Lung (tissue), 12 donors: ENCODE measurements around the gene RBM33. TPM values are rescaled to one million over a fixed set of nuclear protein-coding genes. Genes with fewer than 3 reads are reported as not detected.

Experiments used
- ATAC-seq: fragments of 200-7000 bp; cut with Tn5 transposase; one replicate; pipeline ENCODE4 v1.9.1; 2020; ENCODE audit warnings: moderate number of reproducible peaks; ENCODE audit not compliant: insufficient read depth, low FRiP score
- DNase-seq, 3 donors: peaks; one replicate each; pipeline ENCODE4 v3.0.0-alpha.2; 2013 to 2017
- H3K27ac ChIP-seq, 2 donors: one replicate each; pipeline ENCODE4 v1.5.1; 2013; ENCODE audit warnings: mild to moderate bottlenecking in 2 of 2, moderate library complexity in 2 of 2, control low read depth in 1 of 2, inconsistent platforms in 1 of 2, low read depth in 1 of 2, low read length in 1 of 2
- H3K27me3 ChIP-seq, 3 donors: one replicate each; pipeline ENCODE4 v1.5.1; 2013; ENCODE audit warnings: low read length in 2 of 3; ENCODE audit not compliant: control insufficient read depth in 3 of 3, insufficient read depth in 3 of 3
- H3K36me3 ChIP-seq, 4 donors: one replicate each; pipeline ENCODE4 v1.5.1; 2013; ENCODE audit warnings: low read length in 4 of 4, mild to moderate bottlenecking in 1 of 4, moderate library complexity in 1 of 4; ENCODE audit not compliant: control insufficient read depth in 4 of 4, insufficient read depth in 4 of 4
- H3K4me1 ChIP-seq, 5 donors: one replicate each; pipeline ENCODE4 v1.5.1; 2013; ENCODE audit warnings: low read length in 5 of 5, mild to moderate bottlenecking in 2 of 5, moderate library complexity in 1 of 5; ENCODE audit not compliant: control insufficient read depth in 5 of 5, insufficient read depth in 5 of 5
- H3K4me3 ChIP-seq: one replicate; pipeline ENCODE4 v1.5.1; 2013; ENCODE audit warnings: mild to moderate bottlenecking, control low read depth, moderate library complexity
- H3K9ac ChIP-seq, 2 donors: one replicate each; pipeline ENCODE4 v1.5.1; 2013; ENCODE audit warnings: low read length in 2 of 2, control low read depth in 1 of 2; ENCODE audit not compliant: insufficient read depth in 1 of 2
- H3K9me3 ChIP-seq, 4 donors: one replicate each; pipeline ENCODE4 v1.5.1; 2013; ENCODE audit warnings: low read length in 3 of 4, mild to moderate bottlenecking in 1 of 4, moderate library complexity in 1 of 4; ENCODE audit not compliant: control insufficient read depth in 4 of 4, insufficient read depth in 3 of 4
- WGBS, 2 donors: extraction: QIAGEN DNeasy Blood & Tissue Kit; methylation state at CpG; one replicate each; pipeline ENCODE4 v1.1.7; 2013; 5-methylcytosine and 5-hydroxymethylcytosine counted together
- polyA plus RNA-seq, 2 donors: library from polyadenylated mRNA; stranded (reverse); fragments of 200-250 nt; gene quantifications; one replicate each; pipeline ENCODE4 v1.2.1, GENCODE V29; 2013
- total RNA-seq, 2 donors: library from RNA; depleted of rRNA in 1 of 2; stranded (reverse); fragments of >200 nt in 1 of 2; gene quantifications; one replicate each; pipeline ENCODE4 v1.2.1, GENCODE V29; 2014 to 2021
- TF ChIP-seq, protein P1 (sequence below): IDR thresholded peaks from 2 replicates; pipeline ENCODE4 v1.5.1; 2012; ENCODE audit warnings: mild to moderate bottlenecking; ENCODE audit errors: control extremely low read depth, extremely low read depth
- donor health status: control.
- donor health status: control.
- donor health status: Bipolar disorder and iron deficiency.
- donor health status: healthy.
- donor health status: DM: yes; HTN: yes; CAD: no.

Gene RBM33
- total and polyA plus RNA-seq, 4 donors, result 15.3 to 99.6 (median 43.2) TPM

DNA sequence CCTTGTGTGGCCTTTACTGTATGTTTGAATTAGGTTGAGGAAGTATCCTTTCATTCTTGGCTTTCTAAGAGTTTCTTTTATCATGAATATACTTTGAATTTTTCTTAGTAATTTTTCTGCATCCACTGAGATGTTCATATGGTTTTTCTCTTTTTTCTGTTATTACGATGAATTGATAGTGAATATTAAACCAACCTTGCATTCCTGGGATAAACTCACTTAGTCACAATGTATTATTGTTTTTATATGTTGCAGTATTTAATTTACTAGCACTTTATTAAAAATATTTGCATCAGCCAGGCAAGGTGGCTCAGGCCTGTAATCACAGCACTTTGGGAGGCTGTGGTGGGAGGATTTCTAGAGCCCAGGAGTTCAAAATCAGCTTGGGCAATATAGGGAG lies 15.3 kb upstream of the RBM33 start:
- Histone ChIP-seq H3K9ac (no peak overlapping the region), H3K9me3 (peaks cover 2 to 8% (median 6%) of the 10 kb centered on the region in 4 donors), H3K27me3 (no peaks in the 10 kb centered on the region), H3K27ac (no peak overlapping the region), H3K4me3 (no peak overlapping the region), H3K36me3 (no peaks in the 10 kb centered on the region), H3K4me1 (peaks cover 0 to 4% (median 0%) of the 10 kb centered on the region in 5 donors)
- WGBS, 2 donors, result 98 to 100% methylated on average over 1 of the region's 1 CpG
- TF ChIP-seq, protein P1, sequence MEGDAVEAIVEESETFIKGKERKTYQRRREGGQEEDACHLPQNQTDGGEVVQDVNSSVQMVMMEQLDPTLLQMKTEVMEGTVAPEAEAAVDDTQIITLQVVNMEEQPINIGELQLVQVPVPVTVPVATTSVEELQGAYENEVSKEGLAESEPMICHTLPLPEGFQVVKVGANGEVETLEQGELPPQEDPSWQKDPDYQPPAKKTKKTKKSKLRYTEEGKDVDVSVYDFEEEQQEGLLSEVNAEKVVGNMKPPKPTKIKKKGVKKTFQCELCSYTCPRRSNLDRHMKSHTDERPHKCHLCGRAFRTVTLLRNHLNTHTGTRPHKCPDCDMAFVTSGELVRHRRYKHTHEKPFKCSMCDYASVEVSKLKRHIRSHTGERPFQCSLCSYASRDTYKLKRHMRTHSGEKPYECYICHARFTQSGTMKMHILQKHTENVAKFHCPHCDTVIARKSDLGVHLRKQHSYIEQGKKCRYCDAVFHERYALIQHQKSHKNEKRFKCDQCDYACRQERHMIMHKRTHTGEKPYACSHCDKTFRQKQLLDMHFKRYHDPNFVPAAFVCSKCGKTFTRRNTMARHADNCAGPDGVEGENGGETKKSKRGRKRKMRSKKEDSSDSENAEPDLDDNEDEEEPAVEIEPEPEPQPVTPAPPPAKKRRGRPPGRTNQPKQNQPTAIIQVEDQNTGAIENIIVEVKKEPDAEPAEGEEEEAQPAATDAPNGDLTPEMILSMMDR, result no peak
- ATAC-seq, result no peak
- DNase-seq, result no peak

DNA sequence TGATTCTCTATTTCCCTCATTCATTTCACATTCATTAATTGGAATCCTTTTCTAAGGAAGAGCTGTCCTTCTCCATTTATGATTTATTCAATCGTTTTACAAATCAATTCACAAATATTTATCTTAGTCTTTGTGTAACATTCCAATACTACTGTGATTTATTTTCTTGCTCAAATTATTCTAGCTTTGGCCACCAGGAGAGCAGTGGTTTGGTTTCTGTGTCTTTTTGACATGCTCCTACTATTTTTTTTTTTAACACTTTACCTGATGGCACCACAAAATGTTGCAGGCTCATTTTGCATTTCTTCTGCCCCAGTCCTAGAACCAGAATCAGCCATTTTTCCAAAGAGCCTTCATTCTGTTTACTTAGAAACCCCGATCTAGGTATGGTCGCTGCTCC lies 13.3 kb upstream of the RBM33 start:
- H3K4me1 ChIP-seq, result no peaks in the 10 kb centered on the region
- WGBS, 2 donors, result 78 to 87% methylated on average over 3 of the region's 3 CpGs
- ATAC-seq (no peak), DNase-seq (no peak)
- peaks cover 2 to 15% (median 7%) of the 10 kb centered on the region in 4 donors for H3K9me3 ChIP-seq
- H3K27me3 ChIP-seq, result no peaks in the 10 kb centered on the region
- no peaks in the 10 kb centered on the region for H3K36me3 ChIP-seq
- TF ChIP-seq, protein P1, result no peak
- no peak overlapping the region for H3K9ac ChIP-seq
- H3K4me3 ChIP-seq, result no peak overlapping the region
- no peak overlapping the region for H3K27ac ChIP-seq

DNA sequence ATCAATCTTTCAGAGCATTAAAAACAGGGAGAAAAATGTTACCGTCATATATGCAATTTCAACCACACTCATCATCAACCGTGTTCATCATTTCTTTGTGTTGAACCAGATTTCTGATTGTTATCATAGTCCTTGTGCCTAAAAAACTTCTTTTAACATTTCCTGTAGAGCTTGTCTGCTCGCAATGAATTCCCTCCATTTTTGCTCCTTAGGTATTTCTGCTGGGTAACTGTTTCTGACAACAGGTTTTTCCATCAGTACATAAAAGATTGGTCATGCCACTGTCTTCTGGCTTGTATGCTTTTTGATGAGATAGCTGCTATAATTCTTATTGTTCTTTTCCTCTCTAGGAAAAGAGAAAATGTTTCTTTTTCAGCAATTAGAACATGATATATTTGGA lies 8.6 kb upstream of the RBM33 start:
- no peak overlapping the region for H3K9ac ChIP-seq
- H3K4me3 ChIP-seq, result no peak overlapping the region
- H3K27me3 ChIP-seq, result no peaks in the 10 kb centered on the region
- ATAC-seq (no peak), DNase-seq (no peak)
- peaks cover 2 to 11% (median 5%) of the 10 kb centered on the region in 4 donors for H3K9me3 ChIP-seq
- TF ChIP-seq, protein P1, result no peak
- H3K27ac ChIP-seq, result no peak overlapping the region
- 80 to 97% methylated on average over 3 of the region's 3 CpGs for WGBS, 2 donors
- H3K4me1 ChIP-seq, result no peaks in the 10 kb centered on the region
- peaks cover 0 to 1% (median 0%) of the 10 kb centered on the region in 4 donors for H3K36me3 ChIP-seq

DNA sequence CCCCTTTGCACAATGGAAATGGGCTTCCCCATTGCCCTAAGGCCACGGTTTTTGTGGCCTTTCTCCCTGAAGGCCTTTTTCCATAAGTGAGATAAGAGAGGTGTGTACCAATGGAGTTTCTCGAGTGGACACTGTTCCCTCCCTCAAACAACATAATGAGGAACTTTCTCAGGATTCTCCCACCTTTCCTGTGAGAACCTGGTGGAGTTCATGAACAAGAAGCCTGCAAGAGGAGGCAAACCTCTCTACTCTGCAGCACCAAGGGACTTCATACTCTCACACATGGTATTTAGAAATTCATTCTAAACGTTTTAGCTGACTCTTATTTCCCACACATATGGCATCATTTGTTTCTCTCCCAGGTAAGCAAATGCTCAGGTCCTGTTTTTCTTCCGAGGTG lies 7.3 kb upstream of the RBM33 start:
- Histone ChIP-seq H3K27ac (no peak overlapping the region), H3K36me3 (peaks cover 4 to 10% (median 5%) of the 10 kb centered on the region in 4 donors), H3K4me1 (no peaks in the 10 kb centered on the region), H3K9ac (no peak overlapping the region), H3K4me3 (no peak overlapping the region), H3K9me3 (peaks cover 0 to 11% (median 5%) of the 10 kb centered on the region in 4 donors), H3K27me3 (no peaks in the 10 kb centered on the region)
- ATAC-seq (no peak), DNase-seq (no peak)
- 81 to 85% methylated on average over 4 of the region's 4 CpGs for WGBS, 2 donors
- TF ChIP-seq, protein P1, result no peak
